ENCODE measurements around the gene COBL.

Gene COBL

GRCh38 chr7:51035716-51036115 lies 280.9 kb downstream of the COBL start:
- no peak for DNase-seq

GRCh38 chr7:51034521-51035264 lies 281.9 kb downstream of the COBL start:
- DNase-seq = no peak

GRCh38 chr7:51033727-51034520 lies 282.7 kb downstream of the COBL start:
- no peak for DNase-seq

DNA sequence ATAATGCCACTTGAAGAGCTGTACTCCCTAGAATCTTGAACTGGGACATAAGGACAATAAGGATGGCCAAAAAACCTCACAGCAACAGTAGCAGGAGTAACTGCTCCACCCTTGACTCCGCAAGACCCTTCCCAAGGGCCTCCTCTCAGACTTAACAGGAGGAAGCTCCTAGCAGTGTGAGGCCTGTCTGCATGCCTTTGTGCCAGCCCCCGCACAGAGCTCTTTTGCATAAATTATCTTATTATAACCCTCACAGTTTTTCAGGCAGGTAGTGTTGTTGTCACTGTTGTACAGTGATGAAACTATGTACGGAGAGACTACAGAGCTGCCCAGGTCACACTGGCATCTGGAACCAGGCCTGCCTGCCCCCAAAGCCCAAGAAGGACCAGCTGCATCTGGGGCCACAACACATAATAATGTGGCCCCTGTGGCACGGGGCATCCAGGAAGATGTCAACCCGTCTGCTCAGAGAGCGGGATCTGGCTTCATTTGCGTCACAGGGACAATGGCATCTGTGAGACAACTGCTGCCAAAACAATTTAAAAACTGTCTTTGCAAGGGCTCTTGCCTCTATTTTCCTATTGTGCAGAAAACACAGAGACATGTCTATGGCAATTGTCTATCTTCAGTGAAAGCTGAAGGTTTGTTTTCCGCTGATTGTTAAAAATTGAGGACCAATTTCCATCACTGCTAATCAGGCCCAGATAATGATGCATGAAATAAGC lies 284.7 kb downstream of the COBL start:
- no peak for DNase-seq

DNA sequence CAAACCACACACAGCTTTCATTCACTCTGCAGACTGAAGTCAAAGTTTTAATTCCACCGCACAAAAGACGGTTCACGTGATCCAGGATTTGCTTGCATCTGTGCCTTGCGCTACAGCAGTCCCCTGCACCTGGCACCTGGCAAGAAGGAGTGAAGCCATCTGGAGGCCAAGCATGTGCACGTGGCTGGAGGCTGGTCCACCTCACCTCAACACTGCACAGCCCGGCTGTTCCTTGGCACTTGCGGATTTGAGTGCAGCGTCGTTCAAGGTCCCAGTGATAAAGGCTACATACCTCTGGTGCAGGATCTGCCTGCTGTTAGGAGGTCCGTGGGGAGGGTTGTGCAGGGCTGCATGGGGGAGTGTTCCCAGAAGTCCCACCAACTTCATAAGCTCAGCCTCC lies 285.4 kb downstream of the COBL start:
- no peak for DNase-seq

DNA sequence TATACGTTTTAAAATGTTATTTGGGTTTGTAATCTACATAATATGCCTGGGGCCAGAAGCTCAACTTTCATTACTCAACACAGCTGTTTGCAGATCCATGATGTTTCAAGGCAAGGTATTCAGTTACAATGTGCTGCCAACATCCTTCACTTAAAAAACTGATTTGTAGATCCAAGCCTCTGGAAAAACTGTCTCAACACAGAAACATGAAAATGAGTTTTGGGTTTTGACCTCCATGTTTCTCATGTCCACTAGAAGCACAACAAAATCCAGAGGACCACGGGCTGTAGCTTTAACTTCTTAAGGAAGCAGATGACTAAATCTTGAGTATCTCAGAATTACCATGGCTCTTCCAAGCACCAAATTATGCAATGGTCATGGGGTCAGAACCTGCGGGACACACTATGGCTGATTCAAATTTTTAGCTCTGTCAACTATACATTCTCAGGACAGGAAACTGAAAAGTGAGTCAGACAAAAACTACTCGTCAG lies 286.9 kb downstream of the COBL start:
- no peak for DNase-seq

DNA sequence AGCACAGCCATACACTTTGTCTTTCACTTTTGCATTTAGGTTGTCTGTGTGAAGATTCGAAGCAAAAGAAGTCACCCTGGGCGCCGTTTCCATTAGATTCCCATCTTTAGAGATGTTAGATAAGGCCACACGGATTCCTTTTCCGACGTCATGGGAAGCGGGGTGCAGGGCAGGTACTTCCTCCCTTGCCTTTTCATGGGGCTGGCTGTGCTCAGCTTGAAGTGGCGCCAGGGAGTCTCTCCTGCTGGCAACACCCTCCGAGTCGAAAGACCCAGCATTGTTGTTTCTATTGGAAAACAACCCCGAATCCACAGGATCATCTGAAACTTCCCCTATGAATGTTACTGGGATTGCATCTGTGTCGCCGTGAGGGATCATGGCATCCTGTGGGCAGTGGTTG lies 287.5 kb downstream of the COBL start:
- DNase-seq = no peak

DNA sequence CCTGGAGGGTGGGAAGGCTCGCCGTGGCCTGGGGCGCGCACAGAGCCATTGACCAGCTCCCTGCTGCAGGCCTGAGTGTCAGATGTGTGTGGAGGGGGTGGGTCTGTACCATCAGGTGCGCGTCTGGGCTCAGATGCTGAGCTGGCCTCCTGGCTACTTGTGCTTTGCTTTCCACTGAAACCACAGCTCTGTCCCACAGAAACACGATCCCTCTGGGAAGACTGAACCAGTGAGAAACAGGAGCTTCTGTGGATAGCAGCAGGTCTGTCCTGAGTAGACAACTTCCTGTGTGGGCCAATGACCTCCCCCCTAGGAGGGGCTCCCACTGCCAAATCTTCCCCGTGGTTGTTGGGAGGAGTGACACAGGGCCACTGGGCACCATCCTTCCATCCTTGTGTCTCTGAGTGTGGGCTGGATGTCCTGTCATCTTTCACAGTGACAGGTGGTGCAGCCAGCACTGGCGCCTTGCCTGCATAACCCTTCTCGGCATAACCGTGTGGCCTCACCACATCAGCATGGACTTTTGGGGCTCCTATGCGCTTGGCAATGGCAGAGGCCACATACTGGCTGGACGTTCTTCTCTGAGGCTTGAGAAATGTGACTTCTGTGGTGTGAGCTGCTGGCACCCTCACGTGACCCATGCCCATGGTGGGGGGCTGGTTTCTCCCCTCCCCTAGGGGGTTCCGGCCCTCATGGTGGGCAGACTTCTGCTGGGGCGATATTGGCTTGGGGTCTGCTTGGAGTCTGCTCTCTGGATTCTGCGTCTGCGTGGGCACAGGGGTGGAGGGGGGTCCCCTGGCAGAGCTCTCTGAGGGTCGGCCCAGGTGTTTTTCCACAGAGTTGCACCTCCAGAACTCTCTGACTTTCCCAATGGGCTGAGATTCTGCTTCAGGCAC lies 288.4 kb downstream of the COBL start:
- no peak for DNase-seq

DNA sequence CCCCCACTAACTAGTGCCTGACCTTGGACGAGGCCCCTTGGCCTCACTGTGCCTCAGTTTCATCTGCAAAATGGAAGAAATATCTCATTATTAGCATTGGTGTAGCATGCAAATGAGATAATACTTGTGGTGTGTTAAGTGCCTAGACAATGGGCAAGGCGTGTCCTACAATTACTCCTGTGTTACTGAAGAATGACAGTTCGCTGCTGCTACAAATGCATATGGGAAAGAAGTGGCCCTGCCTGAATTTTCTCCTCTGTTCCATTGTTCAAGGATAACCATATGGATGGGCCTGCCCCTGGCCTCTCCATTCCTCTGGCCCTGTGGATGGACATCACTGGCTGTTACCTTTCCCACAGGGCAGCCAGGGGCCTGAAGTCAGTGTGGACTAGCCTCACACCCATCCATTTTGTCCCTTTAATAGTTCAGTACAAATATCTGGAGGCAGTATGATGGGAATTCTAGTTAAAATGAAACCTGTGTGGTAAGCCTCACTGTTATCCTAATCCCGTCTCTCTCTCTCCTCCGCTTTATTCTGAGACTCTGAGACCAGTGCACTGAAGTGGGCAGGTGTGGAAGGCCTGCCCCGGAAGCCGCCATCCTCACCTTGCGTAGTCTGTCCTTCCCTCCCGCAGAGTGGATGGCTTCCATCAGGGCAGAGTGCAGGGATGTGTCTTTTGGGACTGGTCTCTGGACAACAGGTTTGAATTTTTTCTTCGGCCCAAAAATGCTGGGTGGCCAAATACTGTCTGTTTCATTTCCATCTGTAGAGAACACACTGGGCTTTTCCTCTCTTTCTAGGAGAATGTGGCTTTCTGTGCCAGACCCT lies 289.3 kb downstream of the COBL start:
- no peak for DNase-seq

- DNase-seq = no peak
These were observed 290.3 kb downstream of the COBL start for GRCh38 chr7:51026341-51026740.

GRCh38 chr7:51025668-51026067 lies 290.9 kb downstream of the COBL start:
- DNase-seq = no peak

- DNase-seq = no peak
These were observed 291.7 kb downstream of the COBL start for GRCh38 chr7:51024867-51025266.

DNA sequence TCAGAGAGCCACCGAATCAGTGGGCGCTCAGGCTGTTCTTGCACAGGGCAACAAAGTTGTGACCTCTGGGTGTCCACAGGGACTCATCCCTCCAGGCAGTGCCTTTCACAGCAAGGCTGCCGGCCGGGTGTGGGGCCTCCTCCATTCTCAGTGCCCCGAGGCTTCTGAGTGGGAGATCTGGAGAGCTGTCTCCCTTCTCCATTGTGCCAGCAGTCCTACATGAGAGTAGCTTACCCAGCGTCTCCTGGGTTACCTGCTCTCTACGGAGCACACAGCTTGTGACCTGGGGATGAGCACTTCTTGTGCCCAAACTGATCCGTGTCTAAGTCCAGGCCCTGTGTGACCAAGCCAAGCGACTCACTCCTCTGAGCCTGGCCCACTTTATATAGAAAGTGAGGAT lies 293.1 kb downstream of the COBL start:
- DNase-seq = no peak

- no peak for DNase-seq
These were observed 293.8 kb downstream of the COBL start for GRCh38 chr7:51022821-51023220.

- DNase-seq = no peak
These were observed 294.6 kb downstream of the COBL start for GRCh38 chr7:51021906-51022570.

- no peak for DNase-seq
These were observed 295.7 kb downstream of the COBL start for GRCh38 chr7:51020944-51021343.

DNA sequence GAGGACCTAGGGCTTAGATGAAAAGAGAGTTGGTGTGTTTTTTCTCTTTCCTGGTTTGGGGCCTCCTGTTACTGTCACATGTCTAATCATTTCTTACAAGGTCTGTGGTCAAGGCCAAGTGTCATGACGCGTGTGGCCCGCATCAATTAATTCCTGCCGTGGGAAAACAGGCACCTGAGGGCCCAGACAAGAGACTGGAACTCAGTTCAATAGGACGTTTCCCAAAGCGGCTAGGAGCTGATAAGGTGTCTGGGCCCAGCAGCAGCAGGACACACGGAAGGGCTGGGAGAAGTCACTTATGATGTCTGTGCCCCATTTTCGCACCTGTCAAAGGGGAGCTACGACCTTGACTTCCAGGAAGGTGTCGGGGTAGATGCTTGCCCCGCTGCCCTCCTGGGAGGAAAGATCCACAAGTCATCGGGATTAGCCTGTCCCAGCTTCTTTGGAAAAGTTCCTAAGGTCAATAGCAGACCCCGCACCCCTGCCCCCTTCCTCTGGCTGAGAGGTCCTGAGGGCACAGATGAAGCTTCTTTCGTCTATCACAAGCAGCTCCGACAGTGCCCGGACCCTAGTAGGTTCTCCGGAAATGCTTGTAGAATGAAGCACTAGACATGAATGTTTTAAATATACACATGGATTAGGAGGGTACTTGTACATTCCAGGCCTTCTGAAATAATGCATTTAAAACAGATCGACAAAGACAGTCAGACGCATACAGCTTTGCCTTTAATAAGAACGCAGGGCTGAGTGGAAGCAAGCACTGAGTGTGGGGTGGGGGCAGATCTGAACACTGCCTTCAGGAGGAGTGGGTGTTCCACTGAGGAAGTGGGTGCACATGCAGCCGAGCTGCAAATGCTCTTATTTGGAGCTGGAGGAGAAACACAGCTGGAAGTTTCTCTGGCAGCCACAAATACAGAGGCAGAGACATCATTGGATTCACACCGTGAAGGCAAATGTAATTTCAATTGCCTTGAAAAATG lies 296.4 kb downstream of the COBL start:
- DNase-seq = no peak

- no peak for DNase-seq
These were observed 297.3 kb downstream of the COBL start for GRCh38 chr7:51019191-51019844.

Data from SHP77 (cell line).